ENCODE measurements around the gene ST3GAL6. TPM values are rescaled to one million over a fixed set of nuclear protein-coding genes. Genes with fewer than 3 reads are reported as not detected.

ST3GAL6 gene
- polyA plus RNA-seq, 4 donors: 64.7 to 94.6 (median 66.4) TPM

- no peak for DNase-seq (ENCODE audit: low read depth in 4 of 4, low spot score in 2 of 4)
Measured at GRCh38 chr3:98839846-98840245, 76.7 kb downstream of the ST3GAL6 start.

- DNase-seq (ENCODE audit: low read depth in 4 of 4, low spot score in 2 of 4): no peak
Measured at GRCh38 chr3:98843266-98843959, 80.3 kb downstream of the ST3GAL6 start.

Other genes starting within 250 kb of the ST3GAL6 start
- 100 to 1,000 TPM; 139 to 181 (median 158) TPM for gene CLDND1, start 240.4 kb upstream of the ST3GAL6 start, polyA plus RNA-seq (ENCODE audit: insufficient read length in 4 of 4)
- gene GPR15, start 231.4 kb upstream of the ST3GAL6 start, polyA plus RNA-seq (ENCODE audit: insufficient read length in 4 of 4): not detected
- 10 to 100 TPM; 22.2 to 28.6 (median 23.5) TPM for gene CPOX, start 169.7 kb upstream of the ST3GAL6 start, polyA plus RNA-seq (ENCODE audit: insufficient read length in 4 of 4)
- gene DCBLD2, start 138.4 kb downstream of the ST3GAL6 start, polyA plus RNA-seq (ENCODE audit: insufficient read length in 4 of 4): 10 to 100 TPM; 44.2 to 64.7 (median 56.0) TPM

All from left renal cortex interstitium (tissue), 4 donors.